Suprapubic skin (tissue), 4 donors: ENCODE data around the gene PCDH1. TPM values are rescaled to one million over a fixed set of nuclear protein-coding genes. Genes with fewer than 3 reads are reported as not detected.

Experiments used
- DNase-seq, 2 donors: peaks; one replicate each; pipeline ENCODE4 v3.0.0-alpha.2; 2019; ENCODE audit warnings: low spot score in 2 of 2
- H3K27ac ChIP-seq: fragments of 200-600 bp; sonication (generic); one replicate; pipeline ENCODE4 v1.5.1; 2019
- H3K27me3 ChIP-seq: fragments of 200-600 bp; sonication (generic); one replicate; pipeline ENCODE4 v1.5.1; 2019
- H3K36me3 ChIP-seq: fragments of 200-600 bp; sonication (generic); one replicate; pipeline ENCODE4 v1.5.1; 2019
- H3K4me1 ChIP-seq: fragments of 200-600 bp; sonication (generic); one replicate; pipeline ENCODE4 v1.5.1; 2019
- H3K4me3 ChIP-seq: fragments of 200-600 bp; sonication (generic); one replicate; pipeline ENCODE4 v1.5.1; 2019; ENCODE audit warnings: mild to moderate bottlenecking
- H3K9me3 ChIP-seq: fragments of 200-600 bp; sonication (generic); one replicate; pipeline ENCODE4 v1.5.1; 2019
- EP300 ChIP-seq: sonication (generic); formaldehyde crosslinking; IDR thresholded peaks from one replicate; pipeline ENCODE4 v1.6.1; 2017; ENCODE audit warnings: antibody characterized with exemption
- POLR2A ChIP-seq, 2 donors: fragments of 450-650 bp; IDR thresholded peaks; one replicate each; pipeline ENCODE4 v1.6.1; 2017; ENCODE audit warnings: antibody characterized with exemption in 2 of 2, mild to moderate bottlenecking in 2 of 2, moderate library complexity in 2 of 2
- POLR2AphosphoS5 ChIP-seq, 3 donors: sonication (generic); formaldehyde crosslinking; IDR thresholded peaks; one replicate each; pipeline ENCODE4 v1.6.1; 2017; ENCODE audit warnings: antibody characterized with exemption in 3 of 3
- WGBS: methylation state at CpG from one replicate; pipeline ENCODE4 v1.1.5; 2018; 5-methylcytosine and 5-hydroxymethylcytosine counted together
- total RNA-seq, 4 donors: library from RNA; depleted of rRNA; stranded (reverse); fragments of >200 nt; gene quantifications; one replicate each; pipeline ENCODE4 v1.1.0, GENCODE V29; 2016
- TF ChIP-seq, protein P1 (sequence below), 2 donors: fragments of 200-600 bp in 1 of 2; fragments of 450-650 bp in 1 of 2; sonication (generic) in 1 of 2; IDR thresholded peaks; one replicate each; pipeline ENCODE4 v1.5.1; 2016 to 2019; ENCODE audit warnings: antibody characterized with exemption in 2 of 2, mild to moderate bottlenecking in 1 of 2, moderate library complexity in 1 of 2

The PCDH1 gene
- total RNA-seq, 4 donors from 2014 or later, result 76.2 to 122 (median 89.5) TPM

- TF ChIP-seq EP300 (no peak), POLR2A (IDR thresholded peaks at IDR 0.05) (no peak), POLR2AphosphoS5 (IDR thresholded peaks at IDR 0.05) (no peak)
- TF ChIP-seq, protein P1, sequence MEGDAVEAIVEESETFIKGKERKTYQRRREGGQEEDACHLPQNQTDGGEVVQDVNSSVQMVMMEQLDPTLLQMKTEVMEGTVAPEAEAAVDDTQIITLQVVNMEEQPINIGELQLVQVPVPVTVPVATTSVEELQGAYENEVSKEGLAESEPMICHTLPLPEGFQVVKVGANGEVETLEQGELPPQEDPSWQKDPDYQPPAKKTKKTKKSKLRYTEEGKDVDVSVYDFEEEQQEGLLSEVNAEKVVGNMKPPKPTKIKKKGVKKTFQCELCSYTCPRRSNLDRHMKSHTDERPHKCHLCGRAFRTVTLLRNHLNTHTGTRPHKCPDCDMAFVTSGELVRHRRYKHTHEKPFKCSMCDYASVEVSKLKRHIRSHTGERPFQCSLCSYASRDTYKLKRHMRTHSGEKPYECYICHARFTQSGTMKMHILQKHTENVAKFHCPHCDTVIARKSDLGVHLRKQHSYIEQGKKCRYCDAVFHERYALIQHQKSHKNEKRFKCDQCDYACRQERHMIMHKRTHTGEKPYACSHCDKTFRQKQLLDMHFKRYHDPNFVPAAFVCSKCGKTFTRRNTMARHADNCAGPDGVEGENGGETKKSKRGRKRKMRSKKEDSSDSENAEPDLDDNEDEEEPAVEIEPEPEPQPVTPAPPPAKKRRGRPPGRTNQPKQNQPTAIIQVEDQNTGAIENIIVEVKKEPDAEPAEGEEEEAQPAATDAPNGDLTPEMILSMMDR (IDR thresholded peaks at IDR 0.05), result no peak
- no peaks in the 10 kb centered on the region for H3K27me3 ChIP-seq
- H3K9me3 ChIP-seq, result no peaks in the 10 kb centered on the region
- H3K4me1 ChIP-seq, result peaks cover 27% of the 10 kb centered on the region
- no peak overlapping the region for H3K27ac ChIP-seq
- no peak overlapping the region for H3K4me3 ChIP-seq
- 93% methylated on average over 3 of the region's 3 CpGs for whole genome bisulfite sequencing
- peaks cover 3% of the 10 kb centered on the region for H3K36me3 ChIP-seq
- no peak for DNase-seq
These were observed 25.8 kb downstream of the PCDH1 start for GRCh38 chr5:141852448-141852847.

DNA sequence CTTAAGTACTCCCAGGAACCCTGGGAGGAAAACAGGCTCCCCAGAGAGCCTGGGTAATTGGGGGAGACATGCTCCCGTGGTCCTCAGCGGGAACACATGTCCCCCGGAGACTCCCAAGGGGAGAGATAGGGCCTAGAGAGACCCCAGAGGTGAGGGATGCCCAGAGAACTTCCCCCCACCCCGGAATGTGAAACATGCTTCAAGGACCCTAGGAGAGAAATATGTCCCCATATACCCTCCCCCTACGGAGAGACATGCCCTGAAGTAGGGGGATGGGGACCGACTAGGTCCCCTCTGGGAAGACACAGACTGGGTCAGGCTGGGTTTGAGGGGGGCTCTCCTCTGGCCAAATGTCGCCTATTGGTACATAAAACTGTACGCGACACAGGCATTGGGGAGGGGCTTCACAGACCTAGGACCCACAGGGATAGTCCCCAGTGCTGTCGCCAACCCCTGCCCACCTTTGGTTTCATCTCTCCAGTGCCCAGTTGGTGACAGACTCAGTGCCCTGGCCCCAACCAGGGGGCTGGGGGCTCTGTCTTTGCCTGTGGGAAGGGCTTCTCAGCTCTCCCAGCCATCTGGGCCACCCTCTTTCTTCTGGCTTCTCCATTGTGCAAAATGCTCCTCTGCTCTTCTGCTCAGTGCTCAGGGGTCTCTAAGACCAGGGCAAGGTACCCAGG lies 26.9 kb downstream of the PCDH1 start:
- H3K27me3 ChIP-seq, result no peaks in the 10 kb centered on the region
- WGBS, result 75% methylated on average over 10 of the region's 10 CpGs
- H3K4me1 ChIP-seq, result peaks cover 27% of the 10 kb centered on the region

GRCh38 chr5:141850786-141851185 lies 27.4 kb downstream of the PCDH1 start:
- H3K9me3 ChIP-seq, result no peaks in the 10 kb centered on the region
- WGBS, result 27% methylated on average over 5 of the region's 10 CpGs
- H3K27ac ChIP-seq, result peak overlapping the region; percentile 95
- peaks cover 3% of the 10 kb centered on the region for H3K36me3 ChIP-seq
- no peak for TF ChIP-seq POLR2A (IDR thresholded peaks at IDR 0.05)
- TF ChIP-seq, protein P1 (IDR thresholded peaks at IDR 0.05), result no peak
- H3K4me3 ChIP-seq, result peak overlapping the region; percentile 79
- no peaks in the 10 kb centered on the region for H3K27me3 ChIP-seq
- no peak for DNase-seq
- H3K4me1 ChIP-seq, result peaks cover 27% of the 10 kb centered on the region

More for the DNA sequence above, 26.9 kb downstream of the PCDH1 start:
- TF ChIP-seq EP300, result no peak
- TF ChIP-seq, protein P1 (IDR thresholded peaks at IDR 0.05), result no peak
- TF ChIP-seq POLR2A (IDR thresholded peaks at IDR 0.05), result no peak
- no peak for TF ChIP-seq POLR2AphosphoS5 (IDR thresholded peaks at IDR 0.05)
- peaks cover 3% of the 10 kb centered on the region for H3K36me3 ChIP-seq
- peak overlapping the region; percentile 95 for H3K27ac ChIP-seq
- H3K4me3 ChIP-seq, result no peak overlapping the region
- no peaks in the 10 kb centered on the region for H3K9me3 ChIP-seq
- no peak for DNase-seq

- Histone ChIP-seq H3K4me1 (peaks cover 25% of the 10 kb centered on the region), H3K27me3 (no peaks in the 10 kb centered on the region), H3K36me3 (peaks cover 3% of the 10 kb centered on the region), H3K4me3 (peak overlapping the region; percentile 79), H3K27ac (peak overlapping the region; percentile 95), H3K9me3 (no peaks in the 10 kb centered on the region)
- no peak for DNase-seq
- WGBS, result under 1% methylated on average over 31 of the region's 36 CpGs
- TF ChIP-seq, protein P1 (IDR thresholded peaks at IDR 0.05), result no peak
- TF ChIP-seq POLR2A (IDR thresholded peaks at IDR 0.05) (no peak), POLR2AphosphoS5 (IDR thresholded peaks at IDR 0.05) (no peak), EP300 (no peak)
These were observed 27.9 kb downstream of the PCDH1 start for GRCh38 chr5:141850244-141850768.

DNA sequence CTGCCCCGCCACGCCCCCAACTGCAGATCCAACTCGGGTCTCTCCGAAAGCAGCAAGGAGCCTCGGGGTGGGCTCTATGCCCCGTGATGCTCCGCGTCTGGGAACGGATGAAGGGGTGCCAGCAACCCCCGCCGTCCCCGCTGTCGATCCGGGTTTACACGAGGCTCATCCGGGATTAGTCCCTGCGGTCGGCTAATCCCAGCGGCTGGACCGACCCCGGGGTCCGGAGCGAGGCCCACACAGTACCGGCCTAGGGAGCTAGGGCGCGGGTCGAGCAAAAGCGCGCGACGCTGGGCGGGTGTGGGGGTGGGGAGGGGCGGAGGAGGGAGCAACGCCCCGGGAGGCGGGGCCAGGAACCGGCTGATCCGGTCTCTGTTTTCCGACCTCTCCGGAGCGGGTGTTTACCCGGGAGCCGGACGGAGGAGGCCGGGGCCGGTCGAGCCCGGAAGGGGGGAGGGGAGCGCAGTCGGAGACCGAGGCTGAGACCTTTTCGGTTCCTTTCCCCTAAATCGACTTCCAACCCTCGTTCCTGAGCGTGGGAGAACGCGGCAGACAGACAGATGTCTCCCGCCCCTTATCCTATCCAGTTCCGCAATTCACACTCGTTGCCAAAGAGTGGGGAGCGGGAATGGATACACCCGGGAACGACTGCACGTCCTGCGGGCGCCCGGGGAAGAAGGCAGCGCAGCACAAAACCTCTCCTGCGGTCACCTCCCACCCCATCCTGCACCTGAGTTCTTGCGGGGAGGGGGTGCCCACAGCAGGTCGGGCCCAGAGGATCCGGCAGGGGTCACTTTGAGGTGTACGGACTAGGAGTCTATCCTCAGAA lies 28.6 kb downstream of the PCDH1 start:
- Histone ChIP-seq H3K27me3 (no peaks in the 10 kb centered on the region), H3K36me3 (peaks cover 3% of the 10 kb centered on the region), H3K9me3 (no peaks in the 10 kb centered on the region), H3K27ac (peak overlapping the region; percentile 95), H3K4me3 (peak overlapping the region; percentile 79), H3K4me1 (peaks cover 25% of the 10 kb centered on the region)
- DNase-seq, result peak; percentile 90 to 92
- TF ChIP-seq EP300 (no peak), POLR2A (IDR thresholded peaks at IDR 0.05) (peak; percentile 42 to 44), POLR2AphosphoS5 (IDR thresholded peaks at IDR 0.05) (peak in 2 of 3 donors; percentile 40 to 61)
- TF ChIP-seq, protein P1 (IDR thresholded peaks at IDR 0.05), result no peak
- 0% methylated on average over 10 of the region's 73 CpGs for WGBS
